Endothelial cell of umbilical vein (primary cell): Measurements from ENCODE around the gene SPP1. TPM values are rescaled to one million over a fixed set of nuclear protein-coding genes. Genes with fewer than 3 reads are reported as not detected.

ENCODE experiments used
- BruUV-seq: library from RNA; stranded (reverse); fragments of 400-500 nt; replicated peaks from 2 replicates; lab custom pipeline; 2021; lab: Mats Ljungman, UMichigan
- CTCF ChIA-PET: fragments of 300-600, 350-600 bp; sonication (Branson Sonifier 250); formaldehyde crosslinking; loops from one replicate; lab custom pipeline; 2021; ENCODE audit warnings: antibody characterized with exemption, inconsistent platforms; lab: Charles Lee
- POLR2A ChIA-PET: fragments of 300-600, 350-600 bp; sonication (Branson Sonifier 250); formaldehyde crosslinking; loops from one replicate; lab custom pipeline; 2021; ENCODE audit warnings: antibody characterized with exemption, inconsistent platforms; lab: Charles Lee
- DNase-seq: peaks from one replicate; pipeline ENCODE4 v3.0.0-alpha.2; 2011; ENCODE audit warnings: low read depth, low spot score
- FAIRE-seq: peaks from 2 replicates; lab custom pipeline; 2011; peaks lifted over from hg19 to GRCh38; lab: Jason Lieb, UNC
- H2AFZ ChIP-seq: 2 replicates; pipeline ENCODE4 v1.6.0; 2012; ENCODE audit warnings: low read depth, low read length, control low read depth, inconsistent platforms
- H3K27ac ChIP-seq: 2 replicates; pipeline ENCODE4 v1.5.1; 2011; ENCODE audit warnings: low read depth, mild to moderate bottlenecking, control low read depth, low read length, moderate library complexity; ENCODE audit not compliant: insufficient read depth
- H3K27me3 ChIP-seq, 2 experiments: 2 replicates each; pipeline versions ENCODE4 v1.6.0 to v1.6.1; 2011; ENCODE audit warnings: low read length in 2 of 2, mixed read lengths in 1 of 2; ENCODE audit not compliant: control insufficient read depth in 2 of 2, insufficient read depth in 2 of 2
- H3K36me3 ChIP-seq, 2 experiments: 2 replicates in 1 of 2; 3 replicates in 1 of 2; pipeline ENCODE4 v1.5.1; 2011; ENCODE audit warnings: low read length in 2 of 2, mild to moderate bottlenecking in 1 of 2, moderate library complexity in 1 of 2; ENCODE audit not compliant: control insufficient read depth in 2 of 2, insufficient read depth in 2 of 2; ENCODE audit errors: extremely low read depth in 1 of 2
- H3K4me1 ChIP-seq: 3 replicates; pipeline ENCODE4 v1.5.1; 2011; ENCODE audit warnings: mild to moderate bottlenecking, low read length; ENCODE audit not compliant: control insufficient read depth, insufficient read depth; ENCODE audit errors: extremely low read depth
- H3K4me2 ChIP-seq: 2 replicates; pipeline ENCODE4 v1.6.1; 2011; ENCODE audit warnings: low read length, control low read depth, mixed read lengths; ENCODE audit not compliant: insufficient read depth
- H3K4me3 ChIP-seq, 3 experiments: fragments of 200-600 bp in 1 of 3; sonication (generic), shearing (Covaris generic) in 1 of 3; replicated peaks in 1 of 3; 2 replicates each; pipeline ENCODE4 v1.5.1; 2011 to 2016; ENCODE audit warnings: control low read depth in 3 of 3, low read length in 3 of 3, mild to moderate bottlenecking in 2 of 3, inconsistent platforms in 1 of 3, low read depth in 1 of 3, moderate library complexity in 1 of 3; ENCODE audit not compliant: insufficient read depth in 1 of 3
- H3K79me2 ChIP-seq: 2 replicates; pipeline ENCODE4 v1.6.0; 2012; ENCODE audit warnings: low read length, inconsistent platforms; ENCODE audit not compliant: control insufficient read depth, insufficient read depth
- H3K9ac ChIP-seq: replicated peaks from 2 replicates; pipeline ENCODE3; 2011; ENCODE audit warnings: low read length, control low read depth; ENCODE audit not compliant: insufficient read depth; ENCODE audit errors: extremely low read depth
- H3K9me1 ChIP-seq: replicated peaks from 3 replicates; pipeline ENCODE4 v1.6.0; 2011; ENCODE audit warnings: mild to moderate bottlenecking, low read length; ENCODE audit not compliant: control insufficient read depth, insufficient read depth; ENCODE audit errors: extremely low read depth
- H3K9me3 ChIP-seq: replicated peaks from 2 replicates; pipeline ENCODE4 v1.5.1; 2012; ENCODE audit warnings: low read length, inconsistent platforms; ENCODE audit not compliant: control insufficient read depth, insufficient read depth
- H4K20me1 ChIP-seq: replicated peaks from 2 replicates; pipeline ENCODE3; 2011; ENCODE audit warnings: mild to moderate bottlenecking, low read length; ENCODE audit not compliant: control insufficient read depth, insufficient read depth; ENCODE audit errors: extremely low read depth
- FOS ChIP-seq: IDR thresholded peaks from 2 replicates; pipeline ENCODE4 v1.6.1; 2011; ENCODE audit warnings: mild to moderate bottlenecking, low read length, moderate library complexity, borderline replicate concordance; ENCODE audit not compliant: insufficient read depth
- JUN ChIP-seq: IDR thresholded peaks from 2 replicates; pipeline ENCODE4 v1.6.1; 2011; ENCODE audit warnings: borderline replicate concordance, low read depth; ENCODE audit not compliant: insufficient read length, insufficient read depth
- POLR2A ChIP-seq: IDR thresholded peaks from 2 replicates; pipeline ENCODE4 v1.6.1; 2012; ENCODE audit warnings: low read depth, mild to moderate bottlenecking, control low read depth, low read length
- POLR2AphosphoS5 ChIP-seq: IDR thresholded peaks from 2 replicates; pipeline ENCODE4 v1.6.1; 2012; ENCODE audit warnings: low read depth, mild to moderate bottlenecking, control low read depth, low read length, moderate library complexity; ENCODE audit not compliant: insufficient read depth
- dilution Hi-C: fragments of 300-500 bp; cut with MboI; formaldehyde crosslinking; loops from one replicate; pipeline ENCODE4 v1.15.0; 2019; ENCODE audit warnings: low sequenced_read_pairs; ENCODE audit not compliant: extremely low pct_ligation_motif_present
- intact Hi-C: fragments of 100-400 bp; cut with micrococcal nuclease; formaldehyde crosslinking; loops from one replicate; pipeline ENCODE4 v1.10.0; 2022
- polyA plus RNA-seq, 4 experiments: library from polyadenylated mRNA; depleted of rRNA in 3 of 4; stranded (reverse) in 3 of 4; unstranded in 1 of 4; fragments of >200 nt; gene quantifications; 2 replicates each; pipeline versions ENCODE4 v1.2.1 to v1.2.3, GENCODE V29; 2011 to 2012; ENCODE audit warnings: missing spikeins in 1 of 4
- total RNA-seq: library from RNA; stranded (reverse); gene quantifications from 2 replicates; pipeline ENCODE4 v1.2.3, GENCODE V29; 2021

Gene SPP1
- total and polyA plus RNA-seq, 2 donors (not counting 3 experiments of a cell fraction or from before 2014, with no cell fraction given) = not detected

GRCh38 chr4:88015659-88016295 lies 40.3 kb downstream of the SPP1 start:
- H3K4me3 ChIP-seq = no peak overlapping the region
- no peak overlapping the region for H3K4me2 ChIP-seq
- H3K27ac ChIP-seq = no peak overlapping the region
- H3K79me2 ChIP-seq = peaks cover 73% of the 10 kb centered on the region
- H3K36me3 ChIP-seq = peaks cover 1 to 2% of the 10 kb centered on the region in 2 experiments
- H4K20me1 ChIP-seq = no peaks in the 10 kb centered on the region
- H3K27me3 ChIP-seq = no peaks in the 10 kb centered on the region
- peaks cover 29% of the 10 kb centered on the region for H3K4me1 ChIP-seq
- H3K9ac ChIP-seq = no peak overlapping the region
- POLR2A ChIA-PET = no interaction called here
- TF ChIP-seq POLR2A (no peak), POLR2AphosphoS5 (no peak)
- CTCF ChIA-PET = interaction anchor here (1.1 to 1.8 kb wide), 3 partner anchors 17 to 204 kb away, joined by 3 to 6 read pairs (median 3); no protein-coding TSS in a partner anchor
- no peak for FAIRE-seq
- no peaks in the 10 kb centered on the region for H3K9me1 ChIP-seq
- BruUV-seq = no TSS peak
- DNase-seq = no peak
- no peak overlapping the region for H2AFZ ChIP-seq
- intact Hi-C loops (no loop called here), dilution Hi-C loops (no loop called here)
- H3K9me3 ChIP-seq = no peaks in the 10 kb centered on the region

- ChIA-PET POLR2A (no interaction called here), CTCF (interaction anchor here (1.8 kb wide), 1 partner anchor 15 kb away, joined by 6 read pairs; no protein-coding TSS in a partner anchor)
- H3K4me3 ChIP-seq = no peak overlapping the region
- no peaks in the 10 kb centered on the region for H3K9me1 ChIP-seq
- no peak for TF ChIP-seq POLR2A
- peak; percentile 68 for TF ChIP-seq FOS
- no peak for TF ChIP-seq POLR2AphosphoS5
- TF ChIP-seq JUN = peak; percentile 78
- no peaks in the 10 kb centered on the region for H3K27me3 ChIP-seq
- H3K79me2 ChIP-seq = peaks cover 57% of the 10 kb centered on the region
- H3K4me1 ChIP-seq = peaks cover 21% of the 10 kb centered on the region
- DNase-seq (peak; percentile 94), FAIRE-seq (peak; percentile 93)
- H3K9me3 ChIP-seq = no peaks in the 10 kb centered on the region
- no peak overlapping the region for H2AFZ ChIP-seq
- peak overlapping the region; percentile 88 for H3K27ac ChIP-seq
- dilution Hi-C loops = no loop called here
- peaks cover 2% of the 10 kb centered on the region in 2 experiments for H3K36me3 ChIP-seq
- H3K4me2 ChIP-seq = peak overlapping the region; percentile 60
- H4K20me1 ChIP-seq = no peaks in the 10 kb centered on the region
- BruUV-seq = no TSS peak
- intact Hi-C loops = loop anchor here (1.0 kb wide), 1 partner anchor 9 kb away; no protein-coding TSS in a partner anchor
- peak overlapping the region; percentile 72 for H3K9ac ChIP-seq
Measured at GRCh38 chr4:88017516-88018297, 42.2 kb downstream of the SPP1 start.
